Measurements from ENCODE around the gene SGSM1.

Gene SGSM1

DNA sequence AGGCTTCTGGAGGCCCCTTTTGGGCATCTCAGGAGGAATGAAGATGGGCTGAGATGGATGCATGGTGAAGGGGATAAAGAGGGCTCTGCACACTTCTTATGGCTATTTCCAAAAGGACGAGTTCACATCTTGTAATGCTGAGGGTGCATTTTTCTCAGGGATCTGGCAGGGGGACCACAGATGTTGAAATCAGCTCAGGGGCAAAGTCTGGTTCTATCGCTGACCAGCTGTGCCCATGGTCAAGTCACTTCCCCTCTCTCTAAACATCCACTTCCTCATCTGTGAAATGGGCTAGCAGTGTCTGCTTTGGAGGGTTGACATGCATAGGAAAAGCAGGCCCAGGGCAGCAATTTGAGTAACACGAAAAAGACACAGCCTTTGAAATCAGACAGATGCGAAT is 114.0 kb downstream of the SGSM1 start:
- DNase-seq: no peak

- no peak for DNase-seq
Measured at GRCh38 chr22:24925586-24926427, 119.8 kb downstream of the SGSM1 start.

DNA sequence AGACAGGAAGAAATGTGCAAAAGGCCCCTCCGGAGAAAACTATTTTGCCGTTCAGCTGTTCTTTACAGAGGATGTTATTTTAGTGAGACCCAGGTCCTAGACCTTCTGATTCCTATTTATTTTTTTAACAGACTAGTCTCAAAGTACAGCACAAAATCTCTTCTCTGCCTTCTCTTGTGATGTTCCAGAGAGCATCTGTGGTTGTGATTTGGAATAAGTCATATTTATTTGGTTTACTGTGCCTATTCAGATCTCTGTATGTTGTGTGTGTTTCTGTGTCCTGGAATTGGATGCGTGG is 120.4 kb downstream of the SGSM1 start:
- no peak for DNase-seq

- no peak for DNase-seq
Measured at GRCh38 chr22:24926849-24927579, 121.0 kb downstream of the SGSM1 start.

DNA sequence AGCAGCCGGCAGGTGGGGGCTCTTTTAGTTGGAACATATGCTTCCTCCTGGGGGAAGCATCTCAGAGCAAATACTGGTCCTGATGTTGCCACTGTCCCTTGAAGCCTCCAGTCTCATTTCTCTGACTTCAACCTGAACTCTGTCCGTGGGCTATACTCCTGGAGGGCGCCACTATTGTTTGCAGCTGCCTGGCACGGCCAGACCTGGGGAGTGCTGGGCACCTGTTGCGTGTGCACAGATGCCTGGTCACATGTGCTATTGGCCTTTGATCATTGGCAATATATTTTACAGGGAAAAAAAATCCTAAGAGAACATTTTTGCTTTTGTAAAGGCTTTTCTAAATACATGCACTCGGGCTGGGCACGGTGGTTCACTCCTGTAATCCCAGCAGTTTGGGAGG is 122.3 kb downstream of the SGSM1 start:
- no peak for DNase-seq

GRCh38 chr22:24930678-24931077 is 124.7 kb downstream of the SGSM1 start:
- no peak for DNase-seq

- no peak for DNase-seq
Measured at GRCh38 chr22:24935771-24936483, 129.9 kb downstream of the SGSM1 start.

GRCh38 chr22:24937114-24937513 is 131.1 kb downstream of the SGSM1 start:
- DNase-seq: no peak

DNA sequence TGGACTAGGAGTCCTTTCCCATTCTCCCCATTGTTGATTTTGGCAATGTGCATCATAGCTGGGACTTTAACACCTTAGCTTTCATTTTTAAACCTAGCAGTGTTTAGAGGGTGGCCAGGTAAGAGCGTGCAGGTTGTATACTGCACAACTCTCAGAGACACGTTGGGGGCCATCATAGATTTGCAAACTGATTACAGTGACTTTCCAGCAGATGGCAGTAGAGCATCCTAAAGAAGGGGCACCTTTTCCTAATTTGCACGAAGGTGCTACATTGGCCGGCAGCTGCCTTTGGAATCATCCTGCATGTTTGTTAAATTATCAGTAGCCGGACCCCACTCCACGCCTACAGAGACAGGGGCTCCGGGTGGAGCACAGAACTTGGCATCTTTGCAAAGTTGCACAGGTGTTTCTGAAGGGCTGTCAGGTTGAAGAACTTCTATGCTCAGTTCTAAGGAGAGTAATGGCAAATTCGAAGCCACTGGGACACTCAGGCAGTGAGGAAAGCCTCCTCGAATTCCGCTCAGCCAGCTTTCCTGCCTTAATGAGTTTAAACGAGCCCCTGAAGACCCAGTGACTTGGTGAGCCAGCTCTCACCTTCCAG is 132.8 kb downstream of the SGSM1 start:
- DNase-seq: peak; percentile 61

- peak; percentile 66 for DNase-seq
Measured at GRCh38 chr22:24942301-24942700, 136.3 kb downstream of the SGSM1 start.

DNA sequence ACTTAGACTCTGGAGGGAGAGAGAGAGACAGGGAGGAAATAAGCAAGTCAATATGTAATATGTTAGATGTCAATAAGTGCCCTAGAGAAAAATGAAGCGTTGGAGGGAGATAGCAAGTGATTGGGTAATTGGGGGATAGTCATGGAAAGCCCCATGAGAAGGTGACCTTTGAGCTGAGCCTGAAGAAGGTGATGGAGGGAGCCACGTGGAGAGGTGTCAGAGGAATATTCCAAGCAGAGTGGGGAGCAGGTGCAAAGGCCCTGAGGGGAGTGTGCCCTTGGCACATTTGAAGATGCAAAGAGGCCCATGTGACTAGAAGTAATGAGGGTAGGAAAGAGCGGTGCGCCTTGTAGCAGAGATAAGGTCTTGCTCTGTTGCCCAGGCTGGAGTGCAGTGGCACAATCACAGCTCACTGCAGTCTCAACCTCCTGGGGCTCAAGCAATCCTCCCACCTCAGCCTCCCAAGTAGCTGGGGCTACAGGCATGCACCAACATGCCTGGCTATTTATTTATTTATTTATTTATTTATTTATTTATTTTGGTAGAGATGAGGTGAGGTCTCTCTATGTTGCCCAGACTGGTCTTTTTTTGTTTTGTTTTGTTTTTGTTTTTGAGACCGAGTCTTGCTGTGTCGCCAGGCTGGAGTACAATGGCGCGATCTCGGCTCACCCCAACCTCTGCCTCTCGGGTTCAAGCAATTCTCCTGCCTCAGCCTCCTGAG is 138.4 kb downstream of the SGSM1 start:
- no peak for DNase-seq

- DNase-seq: no peak
Measured at GRCh38 chr22:24945430-24945829, 139.4 kb downstream of the SGSM1 start.

GRCh38 chr22:24947383-24947782 is 141.4 kb downstream of the SGSM1 start:
- no peak for DNase-seq

DNA sequence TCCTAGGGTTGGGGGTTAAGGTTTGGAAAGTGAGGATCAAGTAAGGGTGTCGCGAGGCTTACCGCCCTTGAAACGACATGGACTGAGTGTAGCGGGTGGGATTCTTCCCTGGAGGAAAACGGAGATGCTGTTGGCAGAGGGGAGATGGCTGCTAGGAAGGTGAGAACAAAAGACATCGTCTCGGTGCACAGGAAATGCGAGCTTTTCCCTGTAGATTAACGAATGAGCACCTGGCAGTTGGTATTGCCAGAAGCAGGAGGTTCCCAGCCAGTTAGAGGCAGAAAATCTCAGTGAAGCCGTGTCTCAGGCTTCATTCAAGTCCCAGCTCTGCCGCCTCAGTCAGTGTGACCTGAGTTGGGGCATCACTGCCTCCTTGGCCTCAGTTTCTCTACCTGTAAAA is 141.9 kb downstream of the SGSM1 start:
- peak; percentile 36 for DNase-seq

DNA sequence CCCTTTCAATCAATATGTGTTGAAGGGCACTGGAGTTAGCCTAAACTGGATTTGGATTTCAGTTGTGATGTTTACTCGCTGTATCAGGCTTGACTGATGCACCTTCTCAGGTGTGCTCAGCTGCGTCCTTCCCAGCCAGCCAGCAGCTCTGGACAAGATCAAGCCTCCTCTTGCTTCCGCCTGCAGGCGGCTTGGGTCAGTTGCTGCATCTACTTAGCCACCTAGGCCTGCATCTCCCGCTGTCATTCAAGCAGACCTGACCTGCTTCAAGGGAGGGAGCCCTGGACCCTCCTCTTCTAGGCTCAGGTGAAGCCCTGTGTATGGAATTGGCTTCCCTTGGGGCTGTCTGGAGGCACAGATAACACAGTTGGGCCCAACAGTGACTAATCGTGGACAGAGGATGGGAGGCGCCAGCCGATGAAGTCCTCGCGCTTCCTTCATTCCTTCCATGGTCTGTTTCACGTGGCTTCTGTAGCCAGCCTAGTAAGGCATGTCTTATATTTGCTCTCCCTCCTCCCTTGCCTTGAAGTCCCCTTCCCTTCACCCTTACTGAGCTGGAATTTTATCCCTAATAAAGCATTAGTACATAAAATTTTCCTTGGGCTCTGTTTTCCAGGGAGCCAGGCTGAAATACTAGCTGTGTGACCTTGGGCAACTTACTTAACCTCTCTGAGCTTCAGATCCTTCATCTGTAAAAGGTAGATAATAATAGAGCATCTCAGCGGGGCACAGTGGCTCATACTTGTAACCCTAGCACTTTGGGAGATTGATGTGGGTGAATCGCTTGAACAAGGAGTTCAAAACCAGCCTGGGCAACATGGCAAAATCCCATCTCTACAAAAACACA is 142.6 kb downstream of the SGSM1 start:
- no peak for DNase-seq

GRCh38 chr22:24950272-24950902 is 144.4 kb downstream of the SGSM1 start:
- DNase-seq: no peak

- peak; percentile 74 for DNase-seq
Measured at GRCh38 chr22:24951942-24952836, 146.2 kb downstream of the SGSM1 start, which contains the start of gene KIAA1671. Gene KIAA1671, plus strand, starts transcription at chr22:24952716. Its CDS starts 75,284 bp downstream, at chr22:25028000.

- peak; percentile 36 for DNase-seq
Measured at GRCh38 chr22:24952837-24953383, 146.9 kb downstream of the SGSM1 start.

DNA sequence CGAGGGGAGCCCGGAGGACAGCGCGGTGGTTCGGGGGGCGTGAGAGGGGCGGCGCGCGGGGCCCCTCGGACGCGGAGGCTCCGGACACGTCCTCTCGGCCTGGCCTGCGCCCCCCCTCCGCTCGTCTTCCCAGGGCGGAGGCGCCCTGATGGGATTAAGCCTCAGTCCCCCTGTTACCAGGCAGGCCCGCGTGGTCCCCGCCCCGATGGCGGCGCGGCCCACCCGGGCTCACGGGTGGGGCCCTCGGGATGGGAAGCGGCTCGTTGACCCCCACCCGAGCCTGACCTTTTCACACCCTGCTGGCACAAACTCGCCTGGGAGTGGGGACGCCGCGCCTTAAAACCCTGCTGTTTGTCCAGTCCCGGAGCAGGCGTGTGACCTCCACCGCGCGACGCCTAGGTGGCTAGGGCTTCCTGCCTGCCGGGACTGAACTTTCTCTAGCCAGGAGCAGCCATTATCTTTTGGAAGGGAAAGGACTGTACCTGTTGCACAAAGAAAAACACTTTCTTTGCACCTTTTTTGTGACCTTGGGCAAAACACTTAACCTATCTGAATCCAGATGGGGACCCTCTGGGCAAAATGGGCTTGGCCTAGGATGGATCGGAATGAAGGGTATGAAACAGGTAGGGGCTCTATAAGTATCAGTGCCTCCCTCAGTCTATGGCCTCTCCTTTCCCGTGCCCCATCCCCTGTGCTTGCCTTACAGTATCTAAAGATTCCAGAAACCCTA is 147.5 kb downstream of the SGSM1 start:
- DNase-seq: no peak

Data from NCI-H2029 (cell line).